CD14-positive monocyte (primary cell): ENCODE measurements around the gene SLC35F6. TPM values are rescaled to one million over a fixed set of nuclear protein-coding genes. Genes with fewer than 3 reads are reported as not detected.

Experiments used
- DNase-seq, 3 donors: peaks; one replicate each; pipeline ENCODE4 v3.0.0-alpha.2; 2011 to 2022
- H2AFZ ChIP-seq: 2 replicates; pipeline ENCODE4 v1.6.0; 2012; ENCODE audit warnings: mild to moderate bottlenecking, low read depth, low read length, inconsistent platforms; ENCODE audit not compliant: insufficient read depth, poor library complexity, severe bottlenecking
- H3K27ac ChIP-seq, 2 donors: 1 replicate in 1 of 2; 2 replicates in 1 of 2; pipeline ENCODE4 v1.5.1; 2012 to 2013; ENCODE audit warnings: low read length in 2 of 2, control low read depth in 1 of 2, inconsistent platforms in 1 of 2, low read depth in 1 of 2, mild to moderate bottlenecking in 1 of 2
- H3K27me3 ChIP-seq, 2 donors: one replicate each; pipeline versions ENCODE4 v1.6.0 to v1.6.1; 2011 to 2013; ENCODE audit warnings: low read length in 2 of 2; ENCODE audit not compliant: control insufficient read depth in 2 of 2, insufficient read depth in 2 of 2
- H3K36me3 ChIP-seq, 2 donors: replicated peaks in 1 of 2; 1 replicate in 1 of 2; 2 replicates in 1 of 2; pipeline versions ENCODE4 v1.5.1 to v1.6.1; 2012 to 2013; ENCODE audit warnings: low read length in 2 of 2, control low read depth in 1 of 2, inconsistent platforms in 1 of 2, mild to moderate bottlenecking in 1 of 2; ENCODE audit not compliant: insufficient read depth in 2 of 2, control insufficient read depth in 1 of 2
- H3K4me1 ChIP-seq, 2 donors: 1 replicate in 1 of 2; 2 replicates in 1 of 2; pipeline versions ENCODE4 v1.5.1 to v1.6.1; 2012 to 2013; ENCODE audit warnings: low read length in 2 of 2, control low read depth in 1 of 2, inconsistent platforms in 1 of 2, mild to moderate bottlenecking in 1 of 2, moderate library complexity in 1 of 2; ENCODE audit not compliant: insufficient read depth in 2 of 2, control insufficient read depth in 1 of 2
- H3K4me2 ChIP-seq: replicated peaks from 2 replicates; pipeline ENCODE3; 2012; ENCODE audit warnings: low read length, moderate library complexity, mild to moderate bottlenecking; ENCODE audit not compliant: poor library complexity, severe bottlenecking; ENCODE audit errors: extremely low read depth
- H3K4me3 ChIP-seq, 3 experiments: fragments of 200-600 bp in 1 of 3; sonication (generic) in 1 of 3; replicated peaks in 1 of 3; 1 replicate in 2 of 3; 2 replicates in 1 of 3; pipeline ENCODE4 v1.5.1; 2011 to 2013; ENCODE audit warnings: low read length in 3 of 3, mild to moderate bottlenecking in 3 of 3, control low read depth in 2 of 3, low read depth in 2 of 3, inconsistent platforms in 1 of 3, moderate library complexity in 1 of 3
- H3K79me2 ChIP-seq: 2 replicates; pipeline ENCODE4 v1.6.0; 2012; ENCODE audit warnings: mild to moderate bottlenecking, control low read depth, inconsistent platforms, low read length, moderate library complexity; ENCODE audit not compliant: insufficient read depth
- H3K9ac ChIP-seq: 2 replicates; pipeline ENCODE4 v1.6.0; 2017; ENCODE audit warnings: low read length, mild to moderate bottlenecking; ENCODE audit not compliant: insufficient read depth, poor library complexity, severe bottlenecking
- H3K9me3 ChIP-seq, 2 donors: replicated peaks in 1 of 2; 1 replicate in 1 of 2; 2 replicates in 1 of 2; pipeline versions ENCODE4 v1.5.1 to v1.6.1; 2012 to 2013; ENCODE audit warnings: low read length in 2 of 2, control low read depth in 1 of 2; ENCODE audit not compliant: control insufficient read depth in 1 of 2, insufficient read depth in 1 of 2
- H4K20me1 ChIP-seq: 2 replicates; pipeline ENCODE4 v1.6.0; 2012; ENCODE audit warnings: mild to moderate bottlenecking, low read length, control low read depth, moderate library complexity; ENCODE audit not compliant: insufficient read depth
- H3K27ac Mint-ChIP-seq, 7 donors: one replicate each; pipeline ENCODE4 v1.8.0; 2020; ENCODE audit warnings: mild to moderate bottlenecking in 7 of 7, mixed read lengths in 7 of 7, moderate library complexity in 6 of 7, inconsistent platforms in 2 of 7
- H3K27me3 Mint-ChIP-seq, 3 donors: one replicate each; pipeline ENCODE4 v1.8.0; 2021 to 2022; ENCODE audit warnings: low read depth in 3 of 3, mild to moderate bottlenecking in 3 of 3, mixed read lengths in 3 of 3, moderate library complexity in 3 of 3, inconsistent platforms in 1 of 3
- H3K36me3 Mint-ChIP-seq, 2 donors: one replicate each; pipeline ENCODE4 v1.8.0; 2020; ENCODE audit warnings: mixed read lengths in 2 of 2, inconsistent platforms in 1 of 2, mild to moderate bottlenecking in 1 of 2
- H3K4me1 Mint-ChIP-seq: one replicate; pipeline ENCODE4 v1.8.0; 2020; ENCODE audit warnings: mild to moderate bottlenecking, mixed read lengths
- H3K4me3 Mint-ChIP-seq, 2 donors: one replicate each; pipeline ENCODE4 v1.8.0; 2020; ENCODE audit warnings: mild to moderate bottlenecking in 2 of 2, mixed read lengths in 2 of 2, moderate library complexity in 1 of 2
- H3K9me3 Mint-ChIP-seq, 7 donors: one replicate each; pipeline ENCODE4 v1.8.0; 2020 to 2022; ENCODE audit warnings: mixed read lengths in 7 of 7, mild to moderate bottlenecking in 6 of 7, moderate library complexity in 6 of 7, inconsistent platforms in 2 of 7
- CTCF ChIP-seq: fragments of 200-600 bp; IDR thresholded peaks from one replicate; pipeline ENCODE4 v1.8.0; 2022; ENCODE audit warnings: antibody characterized with exemption, mild to moderate bottlenecking
- WGBS: methylation state at CpG from one replicate; pipeline ENCODE4 v1.1.5; 2013; ENCODE audit warnings: missing lambda C conversion rate; ENCODE audit not compliant: insufficient coverage; 5-methylcytosine and 5-hydroxymethylcytosine counted together
- intact Hi-C, 2 donors: fragments of 100-400 bp; cut with micrococcal nuclease; formaldehyde crosslinking; loops; one replicate each; pipeline versions ENCODE4 v1.15.0 to v1.15.1; 2023
- polyA minus RNA-seq: library from RNA; depleted of rRNA, polyadenylated mRNA; stranded (reverse); fragments of >200 nt; gene quantifications from 2 replicates; pipeline ENCODE4 v1.2.3, GENCODE V29; 2012
- polyA plus RNA-seq, 3 donors: library from polyadenylated mRNA; depleted of rRNA in 1 of 3; unstranded in 2 of 3; stranded (reverse) in 1 of 3; fragments of 300-500 nt in 2 of 3; fragments of >200 nt in 1 of 3; fragmentation: Illumina TruSeq in 2 of 3; gene quantifications; 1 replicate in 2 of 3; 2 replicates in 1 of 3; pipeline ENCODE4 v1.2.3, GENCODE V29; 2012 to 2021
- total RNA-seq, 12 experiments: library from RNA in 1 of 12; stranded (reverse) in 1 of 12; fragments of 120-200 nt in 1 of 12; gene quantifications; one replicate each; pipeline ENCODE4 v1.2.4 and lab custom pipeline; 2013 to 2026; ENCODE audit warnings: mixed read lengths in 6 of 12, inconsistent platforms in 1 of 12

SLC35F6 gene, protein sequence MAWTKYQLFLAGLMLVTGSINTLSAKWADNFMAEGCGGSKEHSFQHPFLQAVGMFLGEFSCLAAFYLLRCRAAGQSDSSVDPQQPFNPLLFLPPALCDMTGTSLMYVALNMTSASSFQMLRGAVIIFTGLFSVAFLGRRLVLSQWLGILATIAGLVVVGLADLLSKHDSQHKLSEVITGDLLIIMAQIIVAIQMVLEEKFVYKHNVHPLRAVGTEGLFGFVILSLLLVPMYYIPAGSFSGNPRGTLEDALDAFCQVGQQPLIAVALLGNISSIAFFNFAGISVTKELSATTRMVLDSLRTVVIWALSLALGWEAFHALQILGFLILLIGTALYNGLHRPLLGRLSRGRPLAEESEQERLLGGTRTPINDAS
- total RNA-seq (2013): 20.0 TPM
- 10 to 100 TPM; 11.3 to 22.2 (median 15.1) TPM for polyA plus RNA-seq
- polyA minus RNA-seq: 23.8 and 37.5 TPM in 2 replicates
- 11.7 to 35.7 (median 27.7) reads per million in 11 experiments for total RNA-seq (lab: John Stamatoyannopoulos, UW)

- peak within 1 kb of the TSS; percentile 75 to 91 for H3K27ac ChIP-seq
- 4% methylated on average over 66 of the region's 68 CpGs for WGBS
- Mint-ChIP-seq H3K4me1 (peaks cover 49% of the 10 kb centered on the region), H3K4me3 (peak within 1 kb of the TSS; percentile 97 to 99), H3K9me3 (peaks cover 0 to 2% (median 0%) of the 10 kb centered on the region in 7 donors), H3K27ac (peak within 1 kb of the TSS; percentile 88 to 96 (median 94)), H3K27me3 (peaks cover 1 to 15% (median 8%) of the 10 kb centered on the region in 3 donors), H3K36me3 (peaks cover 10 to 13% of the 10 kb centered on the region in 2 donors)
- intact Hi-C loops: loop anchor here in 1 of 2 donors (10.0 kb wide), 2 partner anchors 419 to 1969 kb away; partner anchors contain the start of genes ADGRF3, CENPO, PTRHD1 and SELENOI
- H3K4me2 ChIP-seq: peak within 1 kb of the TSS; percentile 92
- H3K9me3 ChIP-seq: no peaks in the 10 kb centered on the region
- peak within 1 kb of the TSS; percentile 66 to 98 (median 94) for H3K4me3 ChIP-seq
- peak within 1 kb of the TSS; percentile 88 for H2AFZ ChIP-seq
- peaks cover 51 to 53% of the 10 kb centered on the region in 2 donors for H3K4me1 ChIP-seq
- peaks cover 0 to 5% of the 10 kb centered on the region in 2 donors for H3K27me3 ChIP-seq
- no peaks in the 10 kb centered on the region for H3K36me3 ChIP-seq
- peaks cover 25% of the 10 kb centered on the region for H4K20me1 ChIP-seq
- DNase-seq: peak; percentile 77 to 81 (median 78)
- peaks cover 39% of the 10 kb centered on the region for H3K79me2 ChIP-seq
- H3K9ac ChIP-seq: peak within 1 kb of the TSS; percentile 96
- TF ChIP-seq CTCF: no peak
These were observed at the start of gene SLC35F6 for GRCh38 chr2:26764078-26764887. TSS of gene SLC35F6 (plus strand) at chr2:26764284. CDS start at chr2:26764350, 66 bp downstream.
